22Rv1 (cell line): ENCODE data around the gene ARMC8.

Source experiments
- H3K27ac ChIP-seq: fragments of 450-650 bp; 2 replicates; pipeline ENCODE4 v1.5.1; 2017
- CTCF ChIP-seq: fragments of 450-650 bp; IDR thresholded peaks from 2 replicates; pipeline ENCODE4 v1.5.1; 2017; ENCODE audit warnings: mild to moderate bottlenecking
- ZFX ChIP-seq: fragments of 450-650 bp; IDR thresholded peaks from 2 replicates; pipeline ENCODE4 v1.6.1; 2017; ENCODE audit warnings: antibody characterized with exemption, borderline replicate concordance

Gene ARMC8

GRCh38 chr3:138234401-138235179 is 47.5 kb downstream of the ARMC8 start:
- H3K27ac ChIP-seq = no peak overlapping the region
- no peak for TF ChIP-seq ZFX
- TF ChIP-seq CTCF = no peak

GRCh38 chr3:138238711-138239110 is 51.6 kb downstream of the ARMC8 start:
- no peak overlapping the region for H3K27ac ChIP-seq
- TF ChIP-seq ZFX = no peak
- TF ChIP-seq CTCF = no peak

- H3K27ac ChIP-seq = no peak overlapping the region
- no peak for TF ChIP-seq ZFX
These were observed 54.0 kb downstream of the ARMC8 start for GRCh38 chr3:138241061-138241460.

GRCh38 chr3:138241676-138242075 is 54.6 kb downstream of the ARMC8 start:
- TF ChIP-seq CTCF = no peak
- H3K27ac ChIP-seq = no peak overlapping the region

GRCh38 chr3:138242466-138242865 is 55.4 kb downstream of the ARMC8 start:
- no peak overlapping the region for H3K27ac ChIP-seq
- TF ChIP-seq ZFX = no peak
- TF ChIP-seq CTCF = no peak

- no peak for TF ChIP-seq ZFX
These were observed 57.9 kb downstream of the ARMC8 start for GRCh38 chr3:138245026-138245425.

GRCh38 chr3:138249636-138250035 is 62.5 kb downstream of the ARMC8 start:
- H3K27ac ChIP-seq = no peak overlapping the region
- no peak for TF ChIP-seq ZFX
- TF ChIP-seq CTCF = no peak

More at GRCh38 chr3:138245026-138245425, 57.9 kb downstream of the ARMC8 start:
- no peak overlapping the region for H3K27ac ChIP-seq

- TF ChIP-seq CTCF (no peak), ZFX (no peak)
- H3K27ac ChIP-seq = no peak overlapping the region
These were observed 66.5 kb downstream of the ARMC8 start for GRCh38 chr3:138253609-138254008.
